ENCODE data around the gene AGAP5. TPM values are rescaled to one million over a fixed set of nuclear protein-coding genes. Genes with fewer than 3 reads are reported as not detected.

AGAP5 gene
- total RNA-seq, 4 donors from 2014 or later: 0.72 to 7.8 (median 4.2) TPM

DNA sequence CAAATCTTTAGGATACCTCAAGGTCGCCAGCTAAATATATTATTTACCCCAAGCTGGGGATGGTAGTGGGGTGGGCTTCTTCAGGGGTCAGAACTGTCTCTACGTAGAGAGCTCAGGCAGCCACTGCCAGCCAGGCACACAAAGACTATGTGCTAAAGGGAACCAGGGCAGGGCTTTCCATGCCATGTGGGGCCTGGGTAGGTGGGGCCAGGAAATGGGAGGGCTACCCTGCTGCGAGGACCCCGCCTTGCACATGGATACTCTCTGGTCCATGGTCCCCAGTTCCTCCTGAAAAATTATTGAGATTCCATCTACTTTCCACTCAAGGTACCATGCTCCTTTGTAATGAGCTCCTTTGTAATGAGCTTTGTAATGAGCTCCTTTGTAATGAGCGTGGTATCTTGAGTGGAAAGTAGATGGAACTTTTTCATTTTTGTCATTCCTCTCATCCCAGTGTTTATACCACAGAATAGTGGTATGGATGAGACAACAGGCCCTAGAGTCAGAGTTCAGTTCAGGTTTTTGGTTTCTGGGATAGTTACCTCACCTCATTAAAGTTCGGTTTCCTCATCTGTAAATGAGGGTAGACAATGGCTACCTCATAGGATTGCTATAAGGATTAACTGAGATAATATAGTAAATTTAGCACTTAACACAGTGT is 47.9 kb downstream of the AGAP5 start:
- 89 to 97% methylated on average over 5 of the region's 6 CpGs for WGBS, 2 donors (ENCODE audit: low coverage in 1 of 2)
- Histone ChIP-seq H3K9me3 (no peaks in the 10 kb centered on the region), H3K4me3 (no peak overlapping the region), H3K27me3 (no peaks in the 10 kb centered on the region), H3K4me1 (peaks cover 0 to 36% (median 12%) of the 10 kb centered on the region in 3 donors), H3K27ac (no peak overlapping the region), H3K36me3 (no peaks in the 10 kb centered on the region)
- TF ChIP-seq POLR2A (IDR thresholded peaks at IDR 0.05): no peak
- no peak for TF ChIP-seq EP300 (IDR thresholded peaks at IDR 0.05)
- TF ChIP-seq POLR2AphosphoS5 (IDR thresholded peaks at IDR 0.05): no peak
- TF ChIP-seq, protein P1, sequence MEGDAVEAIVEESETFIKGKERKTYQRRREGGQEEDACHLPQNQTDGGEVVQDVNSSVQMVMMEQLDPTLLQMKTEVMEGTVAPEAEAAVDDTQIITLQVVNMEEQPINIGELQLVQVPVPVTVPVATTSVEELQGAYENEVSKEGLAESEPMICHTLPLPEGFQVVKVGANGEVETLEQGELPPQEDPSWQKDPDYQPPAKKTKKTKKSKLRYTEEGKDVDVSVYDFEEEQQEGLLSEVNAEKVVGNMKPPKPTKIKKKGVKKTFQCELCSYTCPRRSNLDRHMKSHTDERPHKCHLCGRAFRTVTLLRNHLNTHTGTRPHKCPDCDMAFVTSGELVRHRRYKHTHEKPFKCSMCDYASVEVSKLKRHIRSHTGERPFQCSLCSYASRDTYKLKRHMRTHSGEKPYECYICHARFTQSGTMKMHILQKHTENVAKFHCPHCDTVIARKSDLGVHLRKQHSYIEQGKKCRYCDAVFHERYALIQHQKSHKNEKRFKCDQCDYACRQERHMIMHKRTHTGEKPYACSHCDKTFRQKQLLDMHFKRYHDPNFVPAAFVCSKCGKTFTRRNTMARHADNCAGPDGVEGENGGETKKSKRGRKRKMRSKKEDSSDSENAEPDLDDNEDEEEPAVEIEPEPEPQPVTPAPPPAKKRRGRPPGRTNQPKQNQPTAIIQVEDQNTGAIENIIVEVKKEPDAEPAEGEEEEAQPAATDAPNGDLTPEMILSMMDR (IDR thresholded peaks at IDR 0.05): no peak
- ATAC-seq: no peak

DNA sequence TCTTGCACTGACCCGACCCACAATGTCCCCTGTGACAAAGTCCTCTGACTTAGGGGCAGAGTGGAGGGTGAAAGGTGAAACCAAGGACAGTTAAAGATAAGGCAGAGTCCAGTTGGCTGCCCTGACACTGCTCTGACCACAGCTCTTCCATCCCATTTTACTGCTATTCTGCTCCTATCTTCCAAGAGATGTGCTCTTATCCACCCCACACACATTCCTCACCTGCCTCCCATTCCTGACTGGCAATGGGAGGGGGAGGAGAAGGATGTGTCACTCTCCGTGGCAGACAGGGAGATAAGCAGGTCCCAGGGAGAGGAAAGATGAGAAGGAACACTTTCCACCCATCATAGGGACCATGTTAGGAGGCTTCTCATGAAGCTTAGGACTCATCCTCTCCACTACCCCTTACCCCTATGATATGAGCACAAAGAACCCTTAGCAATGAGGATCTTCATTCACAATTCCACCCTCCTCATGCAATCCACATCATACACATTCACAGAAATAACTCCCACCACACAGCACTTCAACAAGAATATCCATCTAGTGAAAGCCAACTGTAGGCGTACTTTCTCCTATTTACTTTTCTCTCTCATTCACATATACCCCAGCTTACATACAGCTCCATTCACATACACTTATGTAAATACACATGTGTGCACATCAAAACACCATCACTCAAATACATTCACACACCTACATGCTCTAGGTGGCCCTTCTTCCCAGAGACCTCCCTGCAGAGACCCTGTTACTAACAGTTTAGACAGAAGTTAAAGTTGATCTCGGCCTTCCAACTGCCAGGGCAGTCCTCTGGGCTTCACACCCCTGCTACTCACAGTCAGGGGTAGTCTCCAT is 48.7 kb downstream of the AGAP5 start:
- Histone ChIP-seq H3K27ac (no peak overlapping the region), H3K36me3 (no peaks in the 10 kb centered on the region), H3K9me3 (no peaks in the 10 kb centered on the region), H3K4me1 (peaks cover 0 to 38% (median 12%) of the 10 kb centered on the region in 3 donors), H3K4me3 (no peak overlapping the region), H3K27me3 (no peaks in the 10 kb centered on the region)
- no peak for TF ChIP-seq EP300 (IDR thresholded peaks at IDR 0.05)
- no peak for TF ChIP-seq POLR2AphosphoS5 (IDR thresholded peaks at IDR 0.05)
- TF ChIP-seq, protein P1 (IDR thresholded peaks at IDR 0.05): no peak
- no peak for TF ChIP-seq POLR2A (IDR thresholded peaks at IDR 0.05)
- no peak for ATAC-seq
- 77 to 100% methylated on average over 1 to 2 of the region's 4 CpGs for WGBS, 2 donors (ENCODE audit: low coverage in 1 of 2)

DNA sequence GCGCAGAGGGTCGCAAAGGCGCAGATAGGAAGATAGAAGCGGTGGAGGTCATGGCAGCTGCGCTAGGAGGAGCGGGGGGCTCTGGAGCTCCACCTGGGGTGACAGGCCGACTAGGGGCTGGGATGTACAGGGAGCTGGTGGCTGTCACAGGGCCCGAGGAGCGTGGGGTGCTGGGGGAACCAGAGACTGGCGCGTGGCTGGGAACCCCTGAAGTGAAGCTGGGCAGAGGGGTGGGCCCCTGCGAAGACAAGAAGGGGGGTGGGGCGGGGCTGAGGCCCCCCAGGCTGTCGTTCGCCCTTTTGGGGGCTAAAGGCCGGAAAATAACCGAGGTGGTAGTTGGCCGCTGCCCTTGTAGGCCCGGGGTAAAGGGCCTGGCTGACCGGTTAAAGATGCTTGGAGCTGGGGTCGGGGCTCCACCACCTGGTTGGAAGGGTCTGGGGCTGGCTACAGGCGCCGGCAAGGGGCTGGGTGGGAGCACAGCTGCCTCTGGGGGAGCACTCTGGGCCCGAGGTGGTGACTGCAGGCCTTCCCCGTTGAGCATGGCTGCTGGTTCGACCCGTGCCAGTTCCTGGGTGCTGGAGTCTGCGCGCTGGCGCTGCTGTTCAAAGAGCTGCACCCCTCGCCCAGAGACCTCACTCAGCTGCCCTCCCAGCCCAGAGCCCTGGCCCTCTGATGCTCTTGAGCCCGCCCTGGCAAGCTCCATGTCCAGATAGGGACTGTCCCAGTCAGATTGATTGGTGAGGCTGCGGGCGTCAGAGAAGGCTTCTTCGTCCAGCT is 49.8 kb downstream of the AGAP5 start:
- Histone ChIP-seq H3K36me3 (no peaks in the 10 kb centered on the region), H3K4me1 (peaks cover 0 to 44% (median 12%) of the 10 kb centered on the region in 3 donors), H3K9me3 (no peaks in the 10 kb centered on the region), H3K27me3 (no peaks in the 10 kb centered on the region), H3K27ac (peak overlapping the region in 3 of 4 donors; percentile 64 to 79 (median 69)), H3K4me3 (peak overlapping the region; percentile 79 to 83)
- 11% methylated on average over 8 of the region's 35 CpGs; no CpG with 5 or more reads in 1 of the 2 donors for WGBS, 2 donors (ENCODE audit: low coverage in 1 of 2)
- no peak for ATAC-seq
- TF ChIP-seq POLR2AphosphoS5 (IDR thresholded peaks at IDR 0.05) (no peak), POLR2A (IDR thresholded peaks at IDR 0.05) (no peak), EP300 (IDR thresholded peaks at IDR 0.05) (no peak)
- TF ChIP-seq, protein P1 (IDR thresholded peaks at IDR 0.05): no peak

DNA sequence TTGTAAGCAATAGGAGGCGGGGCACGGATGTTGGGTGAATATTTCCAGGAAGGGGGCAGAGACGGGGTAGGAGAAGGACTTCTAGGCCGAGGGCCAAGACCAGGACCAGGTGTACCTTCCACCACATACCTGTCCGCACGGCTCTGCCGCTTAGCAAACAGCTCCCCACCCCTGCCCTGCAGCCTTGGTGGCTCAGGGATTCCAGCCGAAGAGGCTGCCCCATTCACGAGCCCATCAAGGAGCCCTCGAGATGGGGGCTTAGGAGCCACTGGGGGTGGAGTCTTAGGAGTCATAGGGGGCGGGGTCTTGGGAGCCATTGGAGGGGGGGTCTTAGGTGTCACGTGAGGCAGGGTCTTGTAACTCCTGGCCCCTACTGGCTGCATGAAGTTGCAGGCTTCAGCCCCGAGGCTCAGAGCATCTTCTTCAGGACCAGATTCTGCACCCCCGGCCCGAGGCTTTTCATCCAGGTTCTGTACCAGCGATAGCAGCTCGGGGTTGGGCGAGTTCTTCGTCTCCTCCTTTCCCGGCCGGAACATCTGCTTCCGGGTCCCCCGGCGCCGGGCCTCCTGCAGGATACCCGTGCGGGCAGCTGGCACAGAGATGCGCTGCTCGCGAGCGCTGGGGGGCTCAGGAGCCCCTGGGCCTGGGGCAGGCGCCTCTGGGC is 50.6 kb downstream of the AGAP5 start:
- no peak for TF ChIP-seq EP300 (IDR thresholded peaks at IDR 0.05)
- TF ChIP-seq, protein P1 (IDR thresholded peaks at IDR 0.05): peak in 1 of 4 experiments; percentile 20
- TF ChIP-seq POLR2A (IDR thresholded peaks at IDR 0.05): no peak
- TF ChIP-seq POLR2AphosphoS5 (IDR thresholded peaks at IDR 0.05): no peak
- no peaks in the 10 kb centered on the region for H3K27me3 ChIP-seq
- H3K4me1 ChIP-seq: peaks cover 0 to 44% (median 12%) of the 10 kb centered on the region in 3 donors
- H3K9me3 ChIP-seq: no peaks in the 10 kb centered on the region
- H3K36me3 ChIP-seq: no peaks in the 10 kb centered on the region
- peak overlapping the region in 3 of 4 donors; percentile 64 to 79 (median 69) for H3K27ac ChIP-seq
- WGBS, 2 donors (ENCODE audit: low coverage in 1 of 2): no CpG with 5 or more reads among the region's 32 CpGs
- peak; percentile 65 for ATAC-seq
- H3K4me3 ChIP-seq: peak overlapping the region; percentile 79 to 83

Data from gastroesophageal sphincter (tissue), 4 donors.